Measurements from ENCODE around the gene TTLL13.

- TF ChIP-seq POLR2A (IDR thresholded peaks at IDR 0.05): no peak
- TF ChIP-seq CTCF (IDR thresholded peaks at IDR 0.05): no peak
These were observed 17.2 kb upstream of the TTLL13 start for GRCh38 chr15:90232196-90232595.
